ENCODE results near the gene RBM20. TPM values are rescaled to one million over a fixed set of nuclear protein-coding genes. Genes with fewer than 3 reads are reported as not detected.
"Not testable (repeated sequence)": the region's sequence is repeated elsewhere in the genome, so short reads cannot be mapped to it uniquely, and the experiment has no call there.

RBM20 gene
- total RNA-seq, 1 experiment from 2014 or later, result 0.10 TPM

DNA sequence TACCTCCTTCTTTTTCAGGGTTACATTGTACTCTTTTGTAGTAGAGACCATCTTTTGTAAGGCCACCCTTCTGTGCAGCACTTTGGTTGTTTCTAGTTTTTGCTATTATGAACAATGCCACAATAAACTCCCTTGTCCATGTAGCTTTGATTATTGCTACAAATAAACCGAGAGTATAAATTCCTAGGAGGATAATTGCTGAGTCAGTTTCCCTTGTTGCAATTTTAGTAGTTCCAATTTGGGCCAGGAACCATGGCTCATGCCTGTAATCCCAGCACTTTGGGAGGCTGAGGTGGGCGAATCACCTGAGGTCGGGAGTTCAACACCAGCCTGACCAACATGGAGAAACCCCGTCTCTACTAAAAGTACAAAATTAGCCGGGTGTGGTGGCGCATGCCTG lies 4.3 kb upstream of the RBM20 start:
- POLR2A ChIA-PET; in situ Hi-C loops (cut with HindIII; ENCODE audit: low pct_unique_long_range_greater_than_20kb, low sequenced_read_pairs); DNase-seq (ENCODE audit: low read depth, low spot score); H3K27ac ChIP-seq (ENCODE audit: low read length); H3K36me3 ChIP-seq (ENCODE audit: control insufficient read depth, insufficient read depth, low read length); ATAC-seq; H3K4me3 ChIP-seq (ENCODE audit: low read depth in 2 of 2, low read length in 2 of 2); H3K9me3 ChIP-seq (ENCODE audit: control insufficient read depth, insufficient read depth, low read depth, low read length); intact Hi-C loops (cut with micrococcal nuclease; ENCODE audit: unreplicated experiment); CTCF ChIA-PET; BruUV-seq (replicated peaks): not testable (repeated sequence)
- H3K4me1 ChIP-seq (ENCODE audit: control insufficient read depth, insufficient read depth, low read length), result peaks cover 17% of the 10 kb centered on the region
- H3K27me3 ChIP-seq (ENCODE audit: control insufficient read depth, insufficient read depth, low read length), result peaks cover 29% of the 10 kb centered on the region

DNA sequence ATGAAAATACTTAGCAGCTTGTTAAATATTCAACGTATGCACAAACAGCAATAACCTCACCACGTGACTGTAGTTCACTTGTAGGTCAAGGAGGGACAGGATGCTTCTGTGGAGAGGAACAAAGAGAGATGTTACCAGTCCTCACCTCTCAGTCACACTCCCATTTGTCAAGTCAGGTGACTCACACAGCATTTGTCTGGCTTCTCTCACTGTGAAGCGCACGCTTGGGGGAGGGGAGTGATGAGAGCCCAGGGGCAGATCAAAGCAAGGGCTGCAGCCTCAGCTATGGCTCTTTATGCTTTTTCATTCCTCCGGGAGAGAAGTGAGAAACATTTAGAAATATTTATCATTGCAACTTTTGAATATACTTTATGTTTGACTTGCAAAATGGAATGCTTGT lies 2.9 kb upstream of the RBM20 start:
- H3K4me1 ChIP-seq (ENCODE audit: control insufficient read depth, insufficient read depth, low read length), result peaks cover 17% of the 10 kb centered on the region
- intact Hi-C loops (cut with micrococcal nuclease; ENCODE audit: unreplicated experiment) (no loop called here), in situ Hi-C loops (cut with HindIII; ENCODE audit: low pct_unique_long_range_greater_than_20kb, low sequenced_read_pairs) (no loop called here)
- POLR2A ChIA-PET, result interaction anchor here (0.6 kb wide), 1 partner anchor 41 kb away, joined by 3 read pairs; no protein-coding TSS in a partner anchor
- CTCF ChIA-PET, result no interaction called here
- no peak overlapping the region for H3K4me3 ChIP-seq (ENCODE audit: low read depth in 2 of 2, low read length in 2 of 2)
- no peaks in the 10 kb centered on the region; the same call in 1 of the 2 replicates for H3K36me3 ChIP-seq (ENCODE audit: control insufficient read depth, insufficient read depth, low read length)
- no peaks in the 10 kb centered on the region for H3K9me3 ChIP-seq (ENCODE audit: control insufficient read depth, insufficient read depth, low read depth, low read length)
- no peak for DNase-seq (ENCODE audit: low read depth, low spot score)
- peaks cover 43% of the 10 kb centered on the region for H3K27me3 ChIP-seq (ENCODE audit: control insufficient read depth, insufficient read depth, low read length)
- no peak for ATAC-seq
- no TSS peak for BruUV-seq (replicated peaks)
- TF ChIP-seq POLR2AphosphoS5 (IDR thresholded peaks at IDR 0.05; ENCODE audit: low read depth, low read length) (no peak), SIN3A (IDR thresholded peaks at IDR 0.05; ENCODE audit: borderline replicate concordance, insufficient read depth, low read depth, low read length) (no peak), TCF7L2 (IDR thresholded peaks at IDR 0.05; ENCODE audit: low read depth, low read length) (0 out of 2 replicates have a peak, but pooled peaks have one; percentile 22)
- TF ChIP-seq, protein P1, sequence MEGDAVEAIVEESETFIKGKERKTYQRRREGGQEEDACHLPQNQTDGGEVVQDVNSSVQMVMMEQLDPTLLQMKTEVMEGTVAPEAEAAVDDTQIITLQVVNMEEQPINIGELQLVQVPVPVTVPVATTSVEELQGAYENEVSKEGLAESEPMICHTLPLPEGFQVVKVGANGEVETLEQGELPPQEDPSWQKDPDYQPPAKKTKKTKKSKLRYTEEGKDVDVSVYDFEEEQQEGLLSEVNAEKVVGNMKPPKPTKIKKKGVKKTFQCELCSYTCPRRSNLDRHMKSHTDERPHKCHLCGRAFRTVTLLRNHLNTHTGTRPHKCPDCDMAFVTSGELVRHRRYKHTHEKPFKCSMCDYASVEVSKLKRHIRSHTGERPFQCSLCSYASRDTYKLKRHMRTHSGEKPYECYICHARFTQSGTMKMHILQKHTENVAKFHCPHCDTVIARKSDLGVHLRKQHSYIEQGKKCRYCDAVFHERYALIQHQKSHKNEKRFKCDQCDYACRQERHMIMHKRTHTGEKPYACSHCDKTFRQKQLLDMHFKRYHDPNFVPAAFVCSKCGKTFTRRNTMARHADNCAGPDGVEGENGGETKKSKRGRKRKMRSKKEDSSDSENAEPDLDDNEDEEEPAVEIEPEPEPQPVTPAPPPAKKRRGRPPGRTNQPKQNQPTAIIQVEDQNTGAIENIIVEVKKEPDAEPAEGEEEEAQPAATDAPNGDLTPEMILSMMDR (IDR thresholded peaks at IDR 0.05), result no peak
- H3K27ac ChIP-seq (ENCODE audit: low read length), result no peak overlapping the region

DNA sequence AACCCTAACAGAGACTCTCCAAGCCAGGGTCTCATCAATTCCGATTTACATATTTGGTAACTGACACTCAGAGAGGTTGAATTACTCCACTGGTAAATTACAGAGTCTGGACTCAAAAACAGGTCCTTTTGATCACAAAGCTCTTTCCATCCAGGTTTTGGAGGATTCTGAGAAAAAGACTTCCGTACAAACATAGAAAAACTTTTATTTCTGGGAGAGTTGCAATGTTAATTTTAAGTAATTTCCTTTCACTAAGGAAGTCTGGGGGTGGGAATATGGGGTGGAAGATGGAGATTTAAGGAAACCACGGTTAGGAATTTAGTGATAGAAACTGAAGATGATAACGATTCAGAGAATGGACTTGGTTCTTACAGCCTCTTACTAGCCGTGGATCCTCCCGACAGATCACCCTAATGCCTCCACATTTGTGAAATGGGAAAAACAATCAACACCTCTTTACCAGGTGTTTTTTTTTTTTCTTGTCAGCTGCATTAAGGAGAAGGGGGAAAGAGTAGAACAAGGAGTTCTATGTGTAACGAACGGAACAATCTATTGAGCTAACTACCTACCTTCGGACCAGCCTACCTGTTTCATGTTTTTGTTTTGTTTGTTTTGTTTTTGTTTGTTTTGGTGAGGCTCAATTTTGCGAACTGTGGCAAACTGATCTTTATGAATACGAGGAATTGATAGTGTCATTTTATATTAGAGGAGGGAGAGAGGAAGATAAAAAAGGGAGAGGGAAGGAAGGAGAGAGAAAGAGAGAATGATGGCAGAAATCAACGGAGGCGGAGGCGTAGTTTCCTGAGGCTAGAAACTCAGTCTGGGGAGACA lies 1.7 kb upstream of the RBM20 start:
- intact Hi-C loops (cut with micrococcal nuclease; ENCODE audit: unreplicated experiment), result no loop called here
- H3K36me3 ChIP-seq (ENCODE audit: control insufficient read depth, insufficient read depth, low read length), result no peaks in the 10 kb centered on the region; the same call in 1 of the 2 replicates
- ATAC-seq, result no peak
- no TSS peak for BruUV-seq (replicated peaks)
- in situ Hi-C loops (cut with HindIII; ENCODE audit: low pct_unique_long_range_greater_than_20kb, low sequenced_read_pairs), result no loop called here
- TF ChIP-seq POLR2AphosphoS5 (IDR thresholded peaks at IDR 0.05; ENCODE audit: low read depth, low read length) (no peak), SIN3A (IDR thresholded peaks at IDR 0.05; ENCODE audit: borderline replicate concordance, insufficient read depth, low read depth, low read length) (no peak), TCF7L2 (IDR thresholded peaks at IDR 0.05; ENCODE audit: low read depth, low read length) (no peak)
- TF ChIP-seq, protein P1 (IDR thresholded peaks at IDR 0.05), result no peak
- TF ChIP-seq, protein P2, sequence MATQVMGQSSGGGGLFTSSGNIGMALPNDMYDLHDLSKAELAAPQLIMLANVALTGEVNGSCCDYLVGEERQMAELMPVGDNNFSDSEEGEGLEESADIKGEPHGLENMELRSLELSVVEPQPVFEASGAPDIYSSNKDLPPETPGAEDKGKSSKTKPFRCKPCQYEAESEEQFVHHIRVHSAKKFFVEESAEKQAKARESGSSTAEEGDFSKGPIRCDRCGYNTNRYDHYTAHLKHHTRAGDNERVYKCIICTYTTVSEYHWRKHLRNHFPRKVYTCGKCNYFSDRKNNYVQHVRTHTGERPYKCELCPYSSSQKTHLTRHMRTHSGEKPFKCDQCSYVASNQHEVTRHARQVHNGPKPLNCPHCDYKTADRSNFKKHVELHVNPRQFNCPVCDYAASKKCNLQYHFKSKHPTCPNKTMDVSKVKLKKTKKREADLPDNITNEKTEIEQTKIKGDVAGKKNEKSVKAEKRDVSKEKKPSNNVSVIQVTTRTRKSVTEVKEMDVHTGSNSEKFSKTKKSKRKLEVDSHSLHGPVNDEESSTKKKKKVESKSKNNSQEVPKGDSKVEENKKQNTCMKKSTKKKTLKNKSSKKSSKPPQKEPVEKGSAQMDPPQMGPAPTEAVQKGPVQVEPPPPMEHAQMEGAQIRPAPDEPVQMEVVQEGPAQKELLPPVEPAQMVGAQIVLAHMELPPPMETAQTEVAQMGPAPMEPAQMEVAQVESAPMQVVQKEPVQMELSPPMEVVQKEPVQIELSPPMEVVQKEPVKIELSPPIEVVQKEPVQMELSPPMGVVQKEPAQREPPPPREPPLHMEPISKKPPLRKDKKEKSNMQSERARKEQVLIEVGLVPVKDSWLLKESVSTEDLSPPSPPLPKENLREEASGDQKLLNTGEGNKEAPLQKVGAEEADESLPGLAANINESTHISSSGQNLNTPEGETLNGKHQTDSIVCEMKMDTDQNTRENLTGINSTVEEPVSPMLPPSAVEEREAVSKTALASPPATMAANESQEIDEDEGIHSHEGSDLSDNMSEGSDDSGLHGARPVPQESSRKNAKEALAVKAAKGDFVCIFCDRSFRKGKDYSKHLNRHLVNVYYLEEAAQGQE (IDR thresholded peaks at IDR 0.05; ENCODE audit: insufficient read depth in 1 of 2, low read depth in 2 of 2, low read length in 1 of 2), result no peak
- no peak overlapping the region for H3K4me3 ChIP-seq (ENCODE audit: low read depth in 2 of 2, low read length in 2 of 2)
- POLR2A ChIA-PET, result no interaction called here
- no peaks in the 10 kb centered on the region for H3K9me3 ChIP-seq (ENCODE audit: control insufficient read depth, insufficient read depth, low read depth, low read length)
- H3K27me3 ChIP-seq (ENCODE audit: control insufficient read depth, insufficient read depth, low read length), result peaks cover 55% of the 10 kb centered on the region
- CTCF ChIA-PET, result no interaction called here
- H3K4me1 ChIP-seq (ENCODE audit: control insufficient read depth, insufficient read depth, low read length), result peaks cover 17% of the 10 kb centered on the region
- no peak for DNase-seq (ENCODE audit: low read depth, low spot score)
- no peak overlapping the region for H3K27ac ChIP-seq (ENCODE audit: low read length)

Measured in Panc1 (cell line).